ENCODE measurements around the gene TAOK3.

- TF ChIP-seq CTCF (IDR thresholded peaks at IDR 0.05) (peak in 4 of 6 experiments; percentile 11 to 37 (median 34)), POLR2A (IDR thresholded peaks at IDR 0.05) (no peak)
These were observed 207.8 kb downstream of the TAOK3 start for GRCh38 chr12:118164798-118165486.

Measured in Peyer's patch (tissue), 4 donors.